Left lung (tissue), 10 donors: ENCODE results near the gene NFS1. TPM values are rescaled to one million over a fixed set of nuclear protein-coding genes. Genes with fewer than 3 reads are reported as not detected.
A peak's percentile ranks its signal among the peaks of the same experiment; 100 is the strongest.

ENCODE experiments used
- ATAC-seq: fragments of 200-7000 bp; cut with Tn5 transposase; one replicate; pipeline ENCODE4 v1.9.1; 2020; ENCODE audit warnings: moderate library complexity
- DNase-seq, 4 donors: peaks; one replicate each; pipeline ENCODE4 v3.0.0-alpha.2; 2013 to 2020
- H3K27ac ChIP-seq, 2 donors: fragments of 200-600 bp; sonication (generic) in 1 of 2; one replicate each; pipeline versions ENCODE4 v1.5.0 to v1.8.0; 2020 to 2021
- H3K27me3 ChIP-seq, 2 donors: fragments of 200-600 bp; sonication (generic) in 1 of 2; one replicate each; pipeline versions ENCODE4 v1.5.0 to v1.8.0; 2020 to 2021
- H3K36me3 ChIP-seq, 2 donors: fragments of 200-600 bp; sonication (generic) in 1 of 2; one replicate each; pipeline versions ENCODE4 v1.5.0 to v1.8.0; 2020 to 2021
- H3K4me1 ChIP-seq, 2 donors: fragments of 200-600 bp; one replicate each; pipeline ENCODE4 v1.8.0; 2021
- H3K4me3 ChIP-seq, 2 donors: fragments of 200-600 bp; sonication (generic) in 1 of 2; one replicate each; pipeline versions ENCODE4 v1.5.0 to v1.8.0; 2020 to 2021; ENCODE audit warnings: mild to moderate bottlenecking in 1 of 2
- H3K9me3 ChIP-seq, 2 donors: fragments of 200-600 bp; sonication (generic) in 1 of 2; one replicate each; pipeline versions ENCODE4 v1.5.0 to v1.8.0; 2020 to 2021
- intact Hi-C, 2 donors: fragments of 100-400 bp; cut with DNase I; formaldehyde crosslinking; loops; one replicate each; pipeline versions ENCODE4 v1.11.2 to v1.14.2; 2022
- polyA plus RNA-seq, 6 donors: library from polyadenylated mRNA; unstranded; fragments of 120-200 nt; gene quantifications; one replicate each; pipeline ENCODE4 v1.2.1, GENCODE V29; 2013; ENCODE audit not compliant: insufficient read length in 6 of 6
- total RNA-seq, 2 donors: library from RNA; stranded (reverse); fragmentation: NEBNext Ultra II Directional; extraction: Animal tissue kit (Norgen Biotek cat#: 25700); gene quantifications; one replicate each; pipeline ENCODE4 v1.2.1, GENCODE V29; 2021
- TF ChIP-seq, protein P1 (sequence below), 2 donors: fragments of 200-600 bp; sonication (generic) in 1 of 2; IDR thresholded peaks; one replicate each; pipeline versions ENCODE4 v1.5.0 to v1.8.0; 2021; ENCODE audit warnings: antibody characterized with exemption in 2 of 2
- donor health status: DM: no; HTN: yes; CAD: no.
- donor health status: DM: no; HTN: no; CAD: no.

NFS1 gene
- total and polyA plus RNA-seq, 8 donors = 18.5 to 32.5 (median 20.5) TPM

DNA sequence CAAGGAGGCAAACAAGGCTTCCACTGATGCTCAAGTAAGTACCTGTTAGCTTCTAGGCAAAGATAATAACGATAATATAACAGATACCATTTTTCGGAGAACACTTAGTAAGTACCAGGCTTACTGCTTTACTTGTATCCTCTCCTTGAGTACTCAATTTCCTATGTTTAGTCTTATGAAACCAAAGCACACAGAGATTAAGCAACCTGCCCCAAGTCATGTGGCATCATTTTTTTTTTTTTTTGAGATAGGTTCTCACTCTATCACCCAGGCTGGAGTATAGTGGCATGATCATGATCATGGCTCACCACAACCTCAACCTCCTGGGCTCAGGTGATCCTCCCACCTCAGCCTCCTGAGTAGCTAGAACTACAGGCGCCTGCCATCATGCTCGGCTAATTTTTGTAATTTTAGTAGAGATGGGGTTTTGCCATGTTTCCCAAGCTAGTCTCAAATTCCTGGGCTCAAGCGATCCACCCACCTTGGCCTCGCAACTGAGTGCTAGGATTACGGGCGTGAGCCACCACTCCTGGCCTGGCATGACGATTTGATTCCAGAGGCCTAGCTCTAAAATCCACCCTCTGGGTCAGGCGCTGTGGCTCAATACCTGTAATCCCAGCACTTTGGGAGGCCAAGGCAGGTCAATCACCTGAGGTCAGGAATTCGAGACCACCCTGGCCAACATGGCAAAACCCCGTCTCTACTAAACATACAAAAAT lies 69.6 kb downstream of the NFS1 start:
- peak; percentile 66 for ATAC-seq

DNA sequence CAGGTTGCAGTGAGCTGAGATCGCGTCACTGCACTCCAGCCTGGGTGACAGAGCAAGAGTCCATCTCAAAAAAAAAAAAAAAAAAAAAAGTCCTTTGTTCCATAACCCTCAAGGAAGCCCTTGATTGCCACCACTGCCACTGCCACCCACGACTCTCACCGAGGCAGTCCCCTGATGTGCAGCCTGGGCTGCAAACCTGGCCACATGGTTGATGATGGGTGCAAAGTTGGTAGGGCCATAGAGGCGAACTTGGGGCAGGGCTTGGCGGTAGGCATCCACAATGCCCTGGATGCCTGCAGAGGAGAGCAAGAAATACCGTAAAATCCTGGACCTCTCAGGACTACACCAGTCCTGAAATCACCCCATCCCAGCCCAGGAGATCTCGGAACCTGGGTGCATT lies 72.0 kb downstream of the NFS1 start:
- DNase-seq (no peak), ATAC-seq (no peak)
- H3K4me3 ChIP-seq = no peak overlapping the region
- no peaks in the 10 kb centered on the region for H3K9me3 ChIP-seq
- no peak overlapping the region for H3K27ac ChIP-seq
- no peaks in the 10 kb centered on the region for H3K27me3 ChIP-seq
- intact Hi-C loops = no loop called here
- peaks cover 0 to 79% of the 10 kb centered on the region in 2 donors for H3K36me3 ChIP-seq
- H3K4me1 ChIP-seq = peaks cover 0 to 14% of the 10 kb centered on the region in 2 donors
- TF ChIP-seq, protein P1, sequence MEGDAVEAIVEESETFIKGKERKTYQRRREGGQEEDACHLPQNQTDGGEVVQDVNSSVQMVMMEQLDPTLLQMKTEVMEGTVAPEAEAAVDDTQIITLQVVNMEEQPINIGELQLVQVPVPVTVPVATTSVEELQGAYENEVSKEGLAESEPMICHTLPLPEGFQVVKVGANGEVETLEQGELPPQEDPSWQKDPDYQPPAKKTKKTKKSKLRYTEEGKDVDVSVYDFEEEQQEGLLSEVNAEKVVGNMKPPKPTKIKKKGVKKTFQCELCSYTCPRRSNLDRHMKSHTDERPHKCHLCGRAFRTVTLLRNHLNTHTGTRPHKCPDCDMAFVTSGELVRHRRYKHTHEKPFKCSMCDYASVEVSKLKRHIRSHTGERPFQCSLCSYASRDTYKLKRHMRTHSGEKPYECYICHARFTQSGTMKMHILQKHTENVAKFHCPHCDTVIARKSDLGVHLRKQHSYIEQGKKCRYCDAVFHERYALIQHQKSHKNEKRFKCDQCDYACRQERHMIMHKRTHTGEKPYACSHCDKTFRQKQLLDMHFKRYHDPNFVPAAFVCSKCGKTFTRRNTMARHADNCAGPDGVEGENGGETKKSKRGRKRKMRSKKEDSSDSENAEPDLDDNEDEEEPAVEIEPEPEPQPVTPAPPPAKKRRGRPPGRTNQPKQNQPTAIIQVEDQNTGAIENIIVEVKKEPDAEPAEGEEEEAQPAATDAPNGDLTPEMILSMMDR (IDR thresholded peaks at IDR 0.05) = no peak

More for the DNA sequence above, 69.6 kb downstream of the NFS1 start:
- Histone ChIP-seq H3K4me3 (no peak overlapping the region), H3K4me1 (peaks cover 0 to 14% of the 10 kb centered on the region in 2 donors), H3K36me3 (peaks cover 0 to 84% of the 10 kb centered on the region in 2 donors), H3K27me3 (no peaks in the 10 kb centered on the region), H3K27ac (peak overlapping the region in 1 of 2 donors; percentile 60), H3K9me3 (no peaks in the 10 kb centered on the region)
- DNase-seq = no peak
- TF ChIP-seq, protein P1 (IDR thresholded peaks at IDR 0.05) = no peak
- intact Hi-C loops = no loop called here

DNA sequence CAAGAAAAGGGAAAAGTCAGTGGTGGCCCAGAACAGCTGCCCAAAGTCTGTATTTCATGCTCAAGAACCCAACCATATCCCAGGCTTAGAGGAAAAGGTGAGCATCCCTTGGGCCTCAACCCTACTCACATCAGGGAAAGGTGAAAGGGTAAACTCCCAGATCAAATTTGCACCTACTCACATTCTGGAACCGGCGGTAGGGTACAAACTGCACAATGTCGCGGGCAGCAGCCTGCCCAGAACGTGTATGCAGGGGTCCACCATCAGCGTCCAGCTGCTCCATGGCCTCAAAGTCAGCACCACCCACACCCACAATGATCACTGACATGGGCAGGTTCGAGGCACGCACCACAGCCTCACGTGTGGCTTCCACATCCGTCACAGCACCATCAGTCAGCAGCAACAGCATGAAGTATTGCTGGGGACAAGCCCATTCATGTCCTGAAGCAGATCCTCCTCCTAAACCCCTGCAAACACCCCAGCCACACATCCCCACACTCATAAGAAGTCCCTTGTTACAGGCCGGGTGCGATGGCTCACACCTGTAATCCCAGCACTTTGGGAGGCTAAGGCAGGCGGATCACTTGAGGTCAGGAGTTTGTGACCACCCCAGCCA lies 72.7 kb downstream of the NFS1 start:
- no peak for DNase-seq
- H3K4me3 ChIP-seq = no peak overlapping the region
- no peak for ATAC-seq
- no peaks in the 10 kb centered on the region for H3K9me3 ChIP-seq
- H3K27me3 ChIP-seq = no peaks in the 10 kb centered on the region
- no peak overlapping the region for H3K27ac ChIP-seq
- peaks cover 0 to 14% of the 10 kb centered on the region in 2 donors for H3K4me1 ChIP-seq
- intact Hi-C loops = no loop called here
- TF ChIP-seq, protein P1 (IDR thresholded peaks at IDR 0.05) = no peak
- H3K36me3 ChIP-seq = peaks cover 0 to 73% of the 10 kb centered on the region in 2 donors

DNA sequence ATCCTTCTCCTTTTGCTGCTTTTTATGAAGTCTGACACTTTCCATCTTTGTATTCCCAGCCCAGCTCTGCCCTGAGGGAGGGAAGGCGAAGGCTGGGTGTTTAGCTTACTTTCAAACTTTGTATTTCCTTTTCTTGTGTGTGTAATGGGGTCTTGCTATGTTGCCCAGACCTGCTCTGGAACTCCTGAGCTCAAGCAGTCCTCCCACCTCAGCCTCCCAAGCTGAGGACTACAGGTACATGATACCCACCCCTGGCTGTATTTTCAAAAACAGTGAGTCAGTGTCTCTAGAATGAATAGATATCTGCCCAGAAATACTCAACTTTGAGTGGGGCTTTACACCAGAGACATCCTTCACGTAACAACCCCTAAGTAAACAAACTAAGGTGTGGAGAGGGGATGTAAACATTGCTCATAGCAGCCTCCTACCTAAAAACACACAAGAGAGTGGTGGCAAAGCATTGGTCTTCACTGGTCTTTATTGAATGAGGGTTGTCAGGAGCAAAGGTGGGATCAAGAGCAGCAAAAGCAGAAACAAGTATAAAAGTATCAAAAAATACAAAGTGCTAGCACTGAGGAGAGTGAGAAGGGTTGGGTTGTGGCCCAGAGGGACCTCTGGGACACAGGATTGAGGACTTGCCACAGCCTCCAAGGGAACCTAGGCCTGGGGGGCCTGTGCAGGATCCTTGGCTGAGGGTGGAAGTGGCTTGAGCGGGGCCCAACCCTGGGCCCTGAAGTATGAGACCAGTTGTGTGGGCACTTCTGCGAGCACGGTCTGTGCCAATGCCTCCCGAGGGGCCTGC lies 73.4 kb downstream of the NFS1 start:
- ATAC-seq (peak; percentile 56), DNase-seq (no peak)
- TF ChIP-seq, protein P1 (IDR thresholded peaks at IDR 0.05) = no peak
- no peaks in the 10 kb centered on the region for H3K9me3 ChIP-seq
- intact Hi-C loops = no loop called here
- H3K4me3 ChIP-seq = no peak overlapping the region
- no peaks in the 10 kb centered on the region for H3K27me3 ChIP-seq
- peaks cover 0 to 66% of the 10 kb centered on the region in 2 donors for H3K36me3 ChIP-seq
- peaks cover 0 to 20% of the 10 kb centered on the region in 2 donors for H3K4me1 ChIP-seq
- H3K27ac ChIP-seq = no peak overlapping the region

DNA sequence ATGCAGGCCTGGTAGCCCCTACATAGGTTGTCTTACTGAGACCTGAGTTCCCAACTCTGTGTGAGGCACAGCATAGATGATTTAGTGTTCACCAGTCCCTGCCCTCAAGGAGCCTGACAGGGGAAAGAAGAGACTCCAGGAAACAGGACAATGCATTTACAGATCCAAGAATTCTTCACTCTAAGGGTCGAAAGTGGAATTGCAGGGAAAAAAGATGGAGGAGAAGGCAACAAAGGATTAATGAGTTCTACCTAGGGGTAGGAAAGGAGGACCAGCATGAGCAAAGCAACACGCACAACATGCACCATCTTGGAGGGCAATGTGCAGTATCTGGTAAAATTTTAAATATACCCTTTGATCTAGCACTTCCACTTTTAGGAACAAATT lies 77.6 kb downstream of the NFS1 start:
- Histone ChIP-seq H3K4me1 (peaks cover 16 to 46% of the 10 kb centered on the region in 2 donors), H3K27me3 (peaks cover 0 to 21% of the 10 kb centered on the region in 2 donors), H3K27ac (peak overlapping the region in 1 of 2 donors; percentile 45), H3K4me3 (no peak overlapping the region), H3K36me3 (peaks cover 0 to 23% of the 10 kb centered on the region in 2 donors), H3K9me3 (no peaks in the 10 kb centered on the region)
- intact Hi-C loops = no loop called here
- DNase-seq (no peak), ATAC-seq (no peak)
- TF ChIP-seq, protein P1 (IDR thresholded peaks at IDR 0.05) = no peak
